ENCODE results near the gene CEP135.

Gene CEP135

GRCh38 chr4:56007154-56007553 is 58.4 kb downstream of the CEP135 start:
- ATAC-seq: no peak
- TF ChIP-seq ISL1 (CRISPR knock-in tag; IDR thresholded peaks at IDR 0.05): no peak
- no peak for TF ChIP-seq PPARA (CRISPR knock-in tag; IDR thresholded peaks at IDR 0.05; ENCODE audit: borderline replicate concordance)
- no peak for TF ChIP-seq ZNF565 (CRISPR knock-in tag; conservative IDR thresholded peaks at IDR 0.05; ENCODE audit: low read depth)
- no peak for TF ChIP-seq ZFP3 (CRISPR knock-in tag; IDR thresholded peaks at IDR 0.05)
- no peak for TF ChIP-seq ZNF8 (CRISPR knock-in tag; IDR thresholded peaks at IDR 0.05)
- TF ChIP-seq TSHZ2 (CRISPR knock-in tag; IDR thresholded peaks at IDR 0.05): no peak
- TF ChIP-seq TCF4 (CRISPR knock-in tag; IDR thresholded peaks at IDR 0.05; ENCODE audit: borderline replicate concordance): no peak
- no peak for TF ChIP-seq ARNTL (CRISPR knock-in tag; IDR thresholded peaks at IDR 0.05; ENCODE audit: borderline replicate concordance, low read depth)
- TF ChIP-seq CREB5 (CRISPR knock-in tag; IDR thresholded peaks at IDR 0.05; ENCODE audit: low read depth): no peak
- no peak for TF ChIP-seq ESRRG (CRISPR knock-in tag; IDR thresholded peaks at IDR 0.05)
- no peak for TF ChIP-seq ZC3H10 (CRISPR knock-in tag; IDR thresholded peaks at IDR 0.05)
- TF ChIP-seq TOX (CRISPR knock-in tag; IDR thresholded peaks at IDR 0.05; ENCODE audit: borderline replicate concordance): no peak
- TF ChIP-seq ZFP30 (CRISPR knock-in tag; IDR thresholded peaks at IDR 0.05): no peak

GRCh38 chr4:56008206-56008605 is 59.5 kb downstream of the CEP135 start:
- TF ChIP-seq ZFP3 (CRISPR knock-in tag; IDR thresholded peaks at IDR 0.05) (no peak), ARNTL (CRISPR knock-in tag; IDR thresholded peaks at IDR 0.05; ENCODE audit: borderline replicate concordance, low read depth) (no peak), ZC3H10 (CRISPR knock-in tag; IDR thresholded peaks at IDR 0.05) (no peak), POU6F1 (CRISPR knock-in tag; IDR thresholded peaks at IDR 0.05; ENCODE audit: borderline replicate concordance, low read depth) (no peak), ESRRG (CRISPR knock-in tag; IDR thresholded peaks at IDR 0.05) (no peak), ZNF8 (CRISPR knock-in tag; IDR thresholded peaks at IDR 0.05) (no peak), ZNF70 (CRISPR knock-in tag; IDR thresholded peaks at IDR 0.05) (no peak), CSDC2 (CRISPR knock-in tag; IDR thresholded peaks at IDR 0.05) (no peak), ZFP30 (CRISPR knock-in tag; IDR thresholded peaks at IDR 0.05) (no peak), CSRNP3 (CRISPR knock-in tag; IDR thresholded peaks at IDR 0.05) (no peak), TOX (CRISPR knock-in tag; IDR thresholded peaks at IDR 0.05; ENCODE audit: borderline replicate concordance) (no peak), TCF4 (CRISPR knock-in tag; IDR thresholded peaks at IDR 0.05; ENCODE audit: borderline replicate concordance) (no peak), ISL1 (CRISPR knock-in tag; IDR thresholded peaks at IDR 0.05) (no peak), OSR1 (CRISPR knock-in tag; IDR thresholded peaks at IDR 0.05) (no peak), PATZ1 (CRISPR knock-in tag; IDR thresholded peaks at IDR 0.05; ENCODE audit: borderline replicate concordance) (no peak), PPARA (CRISPR knock-in tag; IDR thresholded peaks at IDR 0.05; ENCODE audit: borderline replicate concordance) (no peak), SNAI2 (CRISPR knock-in tag; IDR thresholded peaks at IDR 0.05) (no peak)
- no peak for ATAC-seq

GRCh38 chr4:56026596-56026995 is 77.9 kb downstream of the CEP135 start:
- peak; percentile 87 for ATAC-seq
- TF ChIP-seq CSDC2 (CRISPR knock-in tag; IDR thresholded peaks at IDR 0.05) (no peak), ZNF8 (CRISPR knock-in tag; IDR thresholded peaks at IDR 0.05) (no peak), ISL1 (CRISPR knock-in tag; IDR thresholded peaks at IDR 0.05) (no peak), ESRRG (CRISPR knock-in tag; IDR thresholded peaks at IDR 0.05) (no peak), BACH2 (CRISPR knock-in tag; IDR thresholded peaks at IDR 0.05; ENCODE audit: borderline replicate concordance) (no peak), TCF4 (CRISPR knock-in tag; IDR thresholded peaks at IDR 0.05; ENCODE audit: borderline replicate concordance) (no peak), ZC3H10 (CRISPR knock-in tag; IDR thresholded peaks at IDR 0.05) (peak; percentile 63; the same call in 1 of the 2 replicates), TOX (CRISPR knock-in tag; IDR thresholded peaks at IDR 0.05; ENCODE audit: borderline replicate concordance) (peak; percentile 26; the same call in 1 of the 2 replicates), OSR1 (CRISPR knock-in tag; IDR thresholded peaks at IDR 0.05) (no peak), PPARA (CRISPR knock-in tag; IDR thresholded peaks at IDR 0.05; ENCODE audit: borderline replicate concordance) (no peak)

Data from SK-N-SH treated with all-trans-retinoic acid at 6 μM for 48 hours (cell line).